Adrenal gland (tissue), 5 donors: ENCODE results near the gene RRM2.

Source experiments
- CTCF ChIP-seq, 6 experiments: fragments of 450-650 bp in 4 of 6; fragments of 200-600 bp in 2 of 6; sonication (generic) in 1 of 6; IDR thresholded peaks; 1 replicate in 5 of 6; 2 replicates in 1 of 6; pipeline versions ENCODE4 v1.5.1 to v1.8.0; 2016 to 2021; ENCODE audit warnings: antibody characterized with exemption in 6 of 6, mild to moderate bottlenecking in 2 of 6, moderate library complexity in 1 of 6
- POLR2A ChIP-seq, 2 donors: fragments of 450-650 bp; IDR thresholded peaks; one replicate each; pipeline ENCODE4 v1.6.1; 2017; ENCODE audit warnings: antibody characterized with exemption in 2 of 2, mild to moderate bottlenecking in 2 of 2, moderate library complexity in 1 of 2
- donor health status: DM: no; HTN: no; CAD: no.

DNA sequence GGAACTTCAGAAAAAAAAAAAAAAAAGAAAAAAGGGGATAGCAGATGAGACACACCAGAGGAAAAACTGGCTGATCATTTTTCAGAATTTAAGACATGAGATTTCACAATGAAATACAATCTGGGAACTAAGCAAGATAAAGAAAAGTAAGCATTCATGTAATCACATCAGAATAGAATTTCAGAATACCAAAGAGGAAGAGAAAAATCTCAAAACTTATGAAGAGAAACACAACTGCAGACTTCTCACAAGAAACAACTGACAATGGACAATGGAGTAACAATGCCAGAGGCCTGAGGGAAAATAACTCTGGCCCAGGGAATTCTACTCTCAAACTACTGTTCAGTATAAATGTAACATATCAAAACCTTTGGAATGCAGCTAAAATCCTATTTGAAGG lies 13.2 kb upstream of the RRM2 start:
- TF ChIP-seq CTCF (IDR thresholded peaks at IDR 0.05): no peak
- TF ChIP-seq POLR2A (IDR thresholded peaks at IDR 0.05): no peak
